HG02943 (cell line): Measurements from ENCODE around the gene ALCAM.
"Not testable (repeated sequence)": the region's sequence is repeated elsewhere in the genome, so short reads cannot be mapped to it uniquely, and the experiment has no call there.

ENCODE experiments used
- ATAC-seq: cut with Tn5 transposase; IDR thresholded peaks from one replicate; pipeline ENCODE4 v1.9.1; 2021; ENCODE audit warnings: mild to moderate bottlenecking, low read depth, moderate library complexity; ENCODE audit not compliant: unreplicated experiment

Gene ALCAM

DNA sequence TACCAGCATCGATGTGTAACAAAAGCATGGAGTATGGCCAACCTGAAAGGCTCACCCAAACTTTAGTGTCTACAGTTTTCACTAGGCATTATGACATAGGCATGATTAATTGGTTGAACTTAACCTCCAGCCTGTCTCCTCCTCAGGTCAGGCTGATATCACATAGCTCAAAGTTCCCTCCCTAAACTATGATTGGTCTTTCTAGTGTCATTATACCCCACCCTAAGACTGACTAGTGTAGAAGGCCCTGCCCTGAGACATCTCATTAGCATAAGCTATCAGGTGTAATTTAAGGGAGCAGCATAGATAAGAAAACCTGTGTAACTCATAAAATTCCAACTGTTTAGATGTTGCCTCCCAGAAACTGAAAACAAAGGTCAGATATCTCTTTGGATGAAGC lies 195.2 kb downstream of the ALCAM start:
- ATAC-seq: no peak

DNA sequence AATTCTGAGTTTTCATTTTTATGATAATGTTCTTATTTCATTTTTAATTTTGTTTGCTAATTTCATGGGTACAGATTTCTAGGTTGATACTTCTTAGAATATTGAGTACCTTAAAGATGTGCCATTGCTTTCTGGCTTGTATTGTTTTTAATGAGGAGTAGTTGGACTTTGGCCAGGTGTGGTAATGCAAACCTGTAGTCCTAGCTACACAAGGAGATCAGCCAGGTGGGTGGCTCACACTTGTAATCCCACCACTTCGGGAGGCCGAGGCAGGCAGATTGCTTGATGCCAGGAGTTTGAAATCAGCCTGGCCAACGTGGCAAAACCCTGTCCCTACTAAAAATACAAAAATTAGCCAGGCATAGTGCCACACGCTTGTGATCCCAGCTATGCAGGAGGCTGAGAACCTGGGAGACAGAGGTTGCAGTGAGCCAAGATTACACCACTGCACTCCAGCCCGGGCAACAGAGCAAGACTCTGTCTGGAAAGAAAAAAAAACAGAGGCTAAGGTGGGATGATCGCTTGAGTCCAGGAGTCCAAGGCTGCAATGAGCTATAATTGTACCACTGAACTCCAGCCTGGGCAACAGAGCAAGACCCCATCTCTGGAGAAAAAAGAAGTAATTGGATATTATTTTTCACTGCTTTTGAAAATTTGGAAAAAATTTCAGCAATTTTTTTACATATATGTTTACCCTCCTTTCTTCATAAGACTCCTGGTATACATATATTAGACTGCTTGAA lies 198.0 kb downstream of the ALCAM start:
- no peak for ATAC-seq

DNA sequence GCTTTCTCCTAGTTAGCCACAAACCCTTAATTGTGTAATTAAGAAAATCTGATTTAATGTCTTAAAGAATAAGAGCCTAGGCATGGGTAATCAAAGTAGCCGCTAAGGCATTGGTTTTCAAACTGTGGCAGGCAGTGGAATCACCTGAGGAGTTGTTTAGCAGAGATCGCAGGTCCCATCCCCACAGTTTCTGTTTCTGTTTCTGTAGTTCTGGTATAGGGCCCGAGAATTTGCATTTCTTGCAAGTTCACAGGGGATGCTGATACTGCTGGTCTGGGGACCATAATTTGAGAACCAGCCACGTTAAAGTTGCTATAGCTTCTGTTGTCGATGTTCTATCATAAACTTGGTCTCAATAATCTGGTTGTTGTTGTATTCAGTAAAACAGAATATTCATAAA lies 204.3 kb downstream of the ALCAM start:
- ATAC-seq: no peak

DNA sequence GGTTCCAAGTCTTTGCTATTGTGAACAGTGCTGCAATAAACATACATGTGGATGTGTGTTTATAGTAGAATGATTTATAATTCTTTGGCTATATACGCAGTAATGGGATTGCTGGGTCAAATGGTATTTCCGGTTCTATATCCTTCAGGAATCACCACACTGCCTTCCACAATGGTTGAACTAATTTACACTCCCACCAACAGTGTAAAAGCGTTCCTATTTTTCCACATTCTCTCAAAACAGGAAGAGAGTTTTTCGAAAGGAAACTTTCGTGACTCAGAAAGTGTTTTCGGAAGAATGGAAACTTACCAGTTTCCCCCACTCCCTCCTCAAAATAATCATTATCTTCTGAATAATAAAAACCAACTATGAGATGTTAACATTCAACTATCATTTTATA lies 205.8 kb downstream of the ALCAM start:
- ATAC-seq: no peak

DNA sequence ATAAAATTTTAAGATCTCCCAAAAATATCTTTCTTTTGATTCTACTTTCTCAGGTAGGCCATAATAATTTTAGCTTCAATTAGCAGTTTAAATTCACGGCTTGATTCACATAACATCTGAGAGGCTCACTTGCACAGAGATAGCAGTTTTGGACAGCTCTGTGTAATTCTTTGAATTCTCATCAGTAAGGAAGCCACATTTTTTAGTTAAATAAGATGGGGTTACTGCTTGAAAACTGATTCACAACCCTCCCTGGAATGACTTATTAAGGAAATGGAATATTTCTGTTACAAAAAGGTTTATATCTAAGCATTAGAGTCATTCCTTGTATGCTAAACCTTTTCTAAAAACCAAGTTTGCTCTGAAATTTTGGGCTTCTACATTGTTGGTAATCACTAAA lies 212.7 kb downstream of the ALCAM start:
- no peak for ATAC-seq

DNA sequence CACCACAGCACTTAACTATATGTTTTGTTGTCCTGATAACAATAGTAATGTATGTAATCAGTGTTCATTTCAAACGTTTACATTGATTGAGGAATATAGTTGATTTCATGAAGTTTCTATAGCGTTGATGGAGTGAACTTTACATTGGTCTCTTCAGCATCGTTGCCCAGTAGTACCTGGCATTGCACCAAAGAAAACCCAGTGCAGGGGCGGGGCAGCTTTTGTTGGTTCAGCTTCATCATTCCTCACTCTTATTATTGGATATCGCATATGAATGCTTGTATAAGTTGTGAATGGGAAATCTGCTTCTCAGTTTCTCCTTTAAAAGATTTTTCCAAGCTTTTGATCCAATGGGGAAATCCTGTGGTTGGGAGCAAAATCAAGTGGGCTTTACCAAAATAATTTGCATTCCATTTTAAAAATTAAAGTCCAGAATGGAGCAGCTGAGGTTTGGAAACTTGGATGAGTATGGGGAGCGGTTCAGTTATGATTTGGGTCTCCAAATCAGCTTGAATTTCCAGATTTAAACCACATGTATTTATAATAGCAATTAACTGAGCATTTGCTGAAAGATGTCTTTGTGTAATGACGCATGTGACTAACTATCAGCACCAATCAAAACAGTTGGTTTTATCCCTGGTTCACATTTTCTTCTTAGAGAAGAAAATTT lies 213.7 kb downstream of the ALCAM start:
- ATAC-seq: no peak

DNA sequence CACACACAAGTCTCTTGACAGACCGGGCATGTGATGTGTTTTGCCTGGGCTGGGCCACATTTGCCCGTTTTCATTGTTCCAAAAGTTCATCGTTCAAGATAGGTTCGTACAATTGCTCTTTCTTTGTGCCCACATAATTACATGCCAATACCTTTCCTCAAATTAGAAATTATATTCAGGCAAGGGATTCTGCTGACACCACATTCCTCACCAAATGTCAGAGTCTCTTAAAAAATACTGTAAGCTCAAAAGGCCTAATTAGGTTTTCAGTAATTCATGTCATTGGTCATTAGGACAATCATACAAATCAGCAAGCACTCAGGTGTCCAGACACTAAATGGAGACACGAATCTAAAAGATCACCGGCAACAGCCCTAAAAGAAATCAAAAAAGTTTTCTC lies 215.3 kb downstream of the ALCAM start:
- no peak for ATAC-seq

DNA sequence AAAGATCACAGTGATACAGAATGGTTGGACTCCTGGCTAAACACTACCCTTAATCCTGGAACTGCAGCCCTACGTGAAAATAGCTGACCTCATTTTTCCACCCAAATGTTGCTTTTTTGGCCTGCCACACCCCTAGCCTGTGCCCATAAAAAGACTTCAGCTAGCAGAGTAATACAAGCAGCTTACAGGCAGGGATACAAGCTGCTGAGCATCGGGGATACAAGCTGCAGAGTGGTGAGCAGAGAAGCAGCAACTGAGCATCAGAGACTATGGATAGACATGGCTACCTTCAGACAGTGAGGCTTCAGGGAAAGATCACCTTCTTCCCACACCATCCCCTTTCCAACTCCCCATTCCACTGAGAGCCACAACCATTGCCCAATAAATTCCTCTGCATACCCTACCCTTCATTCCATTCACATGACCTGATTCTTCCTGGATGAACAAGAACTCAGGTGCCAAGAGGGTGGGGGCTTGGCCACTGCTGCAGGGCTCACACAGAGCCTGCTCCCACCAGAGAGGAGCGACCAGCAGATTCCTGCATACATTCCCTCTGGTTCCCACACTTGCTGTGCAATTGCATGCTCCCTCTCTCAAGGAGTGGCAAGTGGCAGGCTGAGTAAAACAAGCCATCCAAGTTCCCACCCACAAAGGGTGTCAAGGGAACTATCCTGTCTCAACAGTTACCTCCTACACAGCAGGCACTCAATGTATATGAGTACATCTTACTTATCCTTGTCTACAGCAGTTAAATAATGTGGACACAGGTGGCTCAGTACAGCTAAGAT lies 217.5 kb downstream of the ALCAM start:
- no peak for ATAC-seq

DNA sequence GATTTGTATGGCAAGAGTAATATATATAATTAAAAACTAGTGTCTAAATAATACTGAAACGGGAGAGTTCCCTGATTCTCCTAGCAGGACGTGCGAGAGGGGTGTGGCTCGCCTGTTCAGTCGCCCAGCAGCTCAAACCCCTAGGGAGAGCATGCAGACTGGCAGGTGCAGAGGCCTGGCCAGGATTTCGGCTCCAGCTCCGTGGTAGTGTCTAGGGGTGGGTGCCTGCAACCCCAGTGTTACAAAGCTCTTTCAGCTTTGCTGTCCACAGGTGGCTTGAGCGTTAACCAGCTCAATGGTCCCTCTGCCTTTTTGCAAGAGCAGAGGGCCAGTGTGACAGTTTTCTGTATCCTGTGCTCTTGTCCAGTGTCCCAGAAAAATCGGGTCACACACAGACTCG lies 226.6 kb downstream of the ALCAM start:
- no peak for ATAC-seq

DNA sequence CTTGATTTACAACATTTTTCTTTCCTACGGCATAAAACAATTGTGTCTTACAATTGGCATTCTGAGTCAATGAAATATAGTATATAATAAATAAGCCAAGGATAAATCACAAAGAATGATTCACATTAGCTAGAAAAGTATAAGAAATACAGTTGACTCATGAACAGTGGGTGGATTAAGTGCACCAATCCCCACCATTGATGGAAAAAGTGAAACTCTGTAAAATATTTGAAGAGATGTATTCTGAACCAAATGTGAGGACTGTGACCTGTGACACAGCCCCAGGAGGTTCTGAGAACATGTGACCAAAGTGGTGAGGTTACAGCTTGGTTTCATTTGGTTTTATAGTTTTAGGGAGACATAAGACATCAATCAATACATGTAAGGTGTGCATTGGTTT lies 227.5 kb downstream of the ALCAM start:
- ATAC-seq: no peak

DNA sequence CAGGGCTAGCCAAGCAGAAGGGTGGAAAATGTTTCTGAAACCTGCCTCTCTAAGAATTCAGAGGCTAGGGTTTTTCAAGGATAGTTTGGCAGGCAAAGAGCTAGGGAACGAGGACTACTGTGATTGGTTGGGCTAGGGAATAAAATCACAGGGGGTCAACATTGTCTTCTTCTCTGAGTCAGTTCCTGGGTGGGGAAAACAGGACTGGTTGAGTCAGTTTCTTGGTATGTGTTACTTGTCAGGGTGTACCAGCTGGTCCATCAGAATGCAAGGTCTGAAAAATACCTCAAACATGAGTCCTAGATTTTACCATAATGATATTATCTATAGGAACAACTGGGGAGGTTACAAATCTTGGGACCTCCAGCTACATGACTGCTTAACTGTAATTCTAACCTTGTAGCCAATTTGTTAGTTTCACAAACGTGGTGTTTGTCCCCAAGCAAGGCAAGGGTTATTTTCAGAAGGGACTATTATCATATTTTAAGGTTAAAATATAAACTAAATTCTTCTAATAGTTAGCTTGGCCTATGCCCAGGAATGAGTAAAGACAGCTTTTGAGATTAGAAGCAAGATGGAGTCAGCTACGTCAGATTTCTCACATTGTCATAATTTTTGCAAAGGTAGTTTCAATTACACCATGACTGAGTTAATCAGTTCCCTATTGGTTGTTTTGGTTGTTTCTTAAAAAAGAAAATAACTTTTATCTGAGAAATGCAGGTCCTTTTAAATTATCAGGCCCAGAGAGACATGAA lies 231.5 kb downstream of the ALCAM start:
- no peak for ATAC-seq

DNA sequence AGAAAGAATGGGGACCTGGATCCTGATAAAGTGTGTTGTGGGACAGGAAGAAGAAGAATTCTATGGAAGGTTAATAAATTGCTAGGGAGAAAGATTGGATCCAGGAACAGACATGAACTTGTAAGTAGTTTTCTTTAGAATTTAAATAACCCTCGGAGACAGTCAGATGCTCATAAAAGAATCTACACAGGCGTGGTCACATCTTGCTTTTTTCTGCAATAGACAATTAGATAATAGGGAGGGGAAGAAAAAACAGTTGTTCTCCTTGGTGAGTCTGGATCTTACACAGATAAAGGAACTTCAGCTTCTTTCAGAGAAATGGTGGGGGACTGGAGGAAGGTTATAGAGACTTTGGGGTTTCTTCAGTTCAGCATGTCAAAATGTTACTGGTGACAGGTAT lies 232.6 kb downstream of the ALCAM start:
- ATAC-seq: no peak

DNA sequence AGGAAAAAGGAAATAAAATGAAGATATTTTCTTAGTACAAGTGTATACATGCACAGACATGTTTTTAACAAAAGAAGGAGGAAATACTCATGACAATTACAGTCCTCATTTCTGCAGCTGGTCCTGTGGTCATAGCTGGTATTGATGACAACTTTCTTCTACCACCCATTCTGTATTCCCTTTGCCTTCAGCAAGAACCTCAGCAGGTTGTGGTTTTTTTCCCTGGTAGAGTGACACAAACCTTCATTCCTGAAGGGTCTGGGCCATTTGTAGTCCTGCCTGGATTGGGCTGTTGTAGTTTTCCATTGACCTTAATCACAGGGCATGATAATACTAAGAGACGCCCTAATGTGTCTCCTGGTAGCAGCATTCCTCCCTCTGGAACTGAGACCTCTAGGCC lies 235.0 kb downstream of the ALCAM start:
- ATAC-seq: not testable (repeated sequence)

DNA sequence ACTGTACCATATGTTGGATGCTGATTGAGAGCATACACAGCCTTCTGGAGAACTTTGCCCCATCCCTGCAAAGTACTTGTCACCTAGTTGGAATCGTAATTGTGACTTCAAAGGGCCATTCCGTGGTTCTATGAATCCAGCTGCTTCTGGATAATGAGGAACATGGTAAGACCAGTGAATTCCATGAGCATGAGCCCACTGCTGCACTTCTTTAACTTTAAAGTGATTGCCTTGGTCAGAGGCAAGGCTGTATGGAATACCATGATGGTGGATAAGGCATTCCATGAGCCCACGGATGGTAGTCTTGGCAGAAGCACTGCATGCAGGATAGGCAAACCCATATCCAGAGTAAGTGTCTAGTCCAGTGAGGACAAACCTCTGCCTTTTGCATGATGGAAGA lies 235.6 kb downstream of the ALCAM start:
- not testable (repeated sequence) for ATAC-seq

DNA sequence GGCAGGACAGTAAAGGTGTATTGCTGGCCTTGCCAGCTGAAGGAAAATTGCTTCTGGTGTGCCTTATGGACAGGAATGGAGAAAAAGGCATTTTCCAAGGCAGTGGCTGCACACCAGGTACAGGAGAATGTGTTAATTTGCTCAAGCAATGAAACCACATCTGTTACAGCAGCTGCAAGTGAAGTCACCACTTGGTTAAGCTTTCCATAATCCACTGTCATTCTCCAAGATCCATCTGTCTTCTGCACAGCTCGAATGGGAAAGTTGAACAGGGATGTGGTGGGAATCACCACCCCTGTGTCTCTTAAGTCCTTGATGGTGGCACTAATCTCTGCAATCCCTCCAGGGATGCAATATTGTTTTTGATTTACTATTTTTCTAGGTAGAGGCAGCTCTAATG lies 236.8 kb downstream of the ALCAM start:
- not testable (repeated sequence) for ATAC-seq

DNA sequence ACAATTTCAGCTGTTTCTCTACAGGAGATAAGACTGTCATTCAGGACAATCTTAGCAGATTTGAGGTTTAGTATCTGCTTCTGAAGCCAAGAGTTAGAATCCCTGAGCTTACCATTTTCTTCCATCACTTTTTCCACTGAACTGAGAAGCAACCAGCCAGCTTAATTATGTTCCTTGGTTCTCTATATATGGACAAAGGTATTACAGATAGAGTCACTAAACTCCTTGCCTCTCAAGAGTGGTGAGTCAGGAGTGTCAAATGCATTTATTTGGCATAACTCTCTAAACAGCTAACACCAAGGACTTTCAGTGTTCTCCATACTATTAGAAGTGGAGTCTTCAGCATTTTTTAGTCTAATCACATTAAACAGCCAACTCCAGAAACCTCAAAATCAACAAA lies 239.3 kb downstream of the ALCAM start:
- ATAC-seq: no peak

DNA sequence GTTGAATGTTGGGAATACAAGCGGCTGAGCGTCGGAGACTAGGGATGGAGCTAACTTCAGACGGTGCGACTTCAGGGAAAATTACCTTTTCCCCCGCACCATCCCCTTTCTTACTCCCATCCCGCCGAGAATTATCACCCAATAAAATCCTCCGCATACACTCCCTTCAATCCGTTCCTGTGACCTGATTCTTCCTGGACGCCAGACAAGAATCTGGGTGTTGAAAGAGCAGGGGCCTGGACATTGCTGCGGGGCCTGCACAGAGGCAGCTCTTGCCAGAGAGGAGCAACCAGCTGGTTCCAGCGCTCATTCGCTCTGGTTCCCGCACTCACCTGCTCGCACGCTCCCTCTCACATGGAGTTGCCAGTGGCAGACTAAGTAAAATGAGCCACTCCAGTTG lies 241.9 kb downstream of the ALCAM start:
- ATAC-seq: no peak

DNA sequence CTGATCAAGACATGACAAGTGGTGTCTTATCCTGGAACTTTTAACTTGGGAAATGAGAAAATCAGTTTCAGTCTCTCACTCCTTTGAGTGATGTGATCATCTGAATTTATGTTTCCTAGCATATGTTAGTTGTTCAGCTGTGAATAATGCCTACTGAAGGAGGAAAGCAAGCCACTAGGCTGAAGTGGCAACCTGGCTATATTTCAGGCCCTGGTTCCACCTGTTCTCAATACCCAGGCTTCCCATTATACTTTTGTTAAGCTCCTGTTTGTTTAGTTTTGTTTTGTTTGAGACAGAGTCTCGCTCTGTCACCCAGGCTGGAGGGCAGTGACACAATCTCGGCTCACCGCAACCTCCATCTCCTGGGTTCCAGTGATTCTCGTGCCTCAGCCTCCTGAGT lies 243.8 kb downstream of the ALCAM start:
- no peak for ATAC-seq

DNA sequence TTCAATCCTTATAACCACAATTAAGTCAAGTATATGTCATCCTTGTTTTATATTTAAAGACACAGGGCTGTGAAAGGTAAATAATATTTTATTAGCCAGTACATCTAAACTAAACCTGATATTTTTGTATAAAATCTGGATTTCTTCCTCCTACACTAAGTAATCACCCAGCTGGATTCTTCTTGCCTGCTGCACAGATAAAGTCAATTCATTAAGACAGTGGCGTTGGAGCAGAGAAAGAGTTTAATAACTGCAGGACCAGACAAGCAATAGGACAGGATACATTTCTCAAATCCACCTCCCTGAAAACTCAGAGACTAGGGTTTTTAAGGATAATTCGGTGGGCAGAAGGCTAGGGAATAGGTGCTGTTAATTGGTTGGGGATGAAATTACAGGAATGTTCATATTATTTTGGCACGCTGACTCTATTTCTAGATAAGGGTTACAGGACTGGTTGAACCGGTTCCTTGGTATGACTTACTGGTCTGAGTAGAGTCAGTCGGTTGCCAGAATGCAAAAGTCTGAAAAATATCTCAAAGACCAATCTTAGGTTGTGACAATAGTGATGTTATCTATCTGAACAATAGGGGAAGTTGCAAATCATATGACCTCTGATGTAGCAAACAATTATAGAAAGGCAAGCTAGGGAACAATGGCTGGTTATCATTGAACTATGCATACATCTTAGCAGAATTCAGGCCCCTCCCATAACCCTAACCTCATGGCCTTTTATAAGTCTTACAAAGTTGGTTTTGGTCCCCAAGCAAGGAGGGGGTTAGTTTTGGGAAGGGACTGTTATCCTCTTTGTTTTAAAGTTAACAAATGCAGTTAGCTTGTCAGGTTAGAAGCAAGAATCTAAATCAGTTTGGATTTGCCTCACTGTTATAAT lies 244.8 kb downstream of the ALCAM start:
- ATAC-seq: no peak

DNA sequence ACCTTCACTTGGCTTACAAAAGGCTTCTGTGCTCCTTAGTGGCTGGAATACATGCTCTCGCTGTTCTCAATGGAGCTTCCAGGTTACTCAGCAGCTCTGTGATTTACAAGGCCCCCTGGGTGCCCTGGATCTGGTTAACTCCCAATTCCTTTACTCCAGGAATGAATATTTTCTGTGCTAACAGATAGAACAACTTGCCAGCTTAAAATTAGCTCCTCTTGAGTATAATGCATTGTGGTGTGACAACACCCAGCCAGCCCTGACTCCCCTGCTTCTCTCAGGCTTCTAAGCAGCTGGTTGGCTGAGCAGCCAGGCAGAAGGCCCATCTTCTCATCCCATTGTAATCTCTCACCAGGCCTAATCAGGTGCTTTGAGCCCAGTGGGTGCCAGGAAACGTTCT lies 246.4 kb downstream of the ALCAM start:
- no peak for ATAC-seq
